Endometrial microvascular endothelial cells (primary cell): ENCODE measurements around the gene TRAPPC13. TPM values are rescaled to one million over a fixed set of nuclear protein-coding genes. Genes with fewer than 3 reads are reported as not detected.
"Not testable (repeated sequence)": the region's sequence is repeated elsewhere in the genome, so short reads cannot be mapped to it uniquely, and the experiment has no call there.

Source experiments
- in situ Hi-C: cut with HindIII; loops from 2 replicates; pipeline ENCODE4 v1.10.0; 2017; ENCODE audit warnings: low sequenced_read_pairs, low pct_unique_long_range_greater_than_20kb; ENCODE audit errors: inconsistent ontology term
- total RNA-seq: library from RNA; depleted of rRNA; stranded (reverse); fragments of >200 nt; gene quantifications from one replicate; pipeline ENCODE4 v1.2.3, GENCODE V29; 2015; ENCODE audit errors: inconsistent ontology term

The TRAPPC13 gene, protein sequence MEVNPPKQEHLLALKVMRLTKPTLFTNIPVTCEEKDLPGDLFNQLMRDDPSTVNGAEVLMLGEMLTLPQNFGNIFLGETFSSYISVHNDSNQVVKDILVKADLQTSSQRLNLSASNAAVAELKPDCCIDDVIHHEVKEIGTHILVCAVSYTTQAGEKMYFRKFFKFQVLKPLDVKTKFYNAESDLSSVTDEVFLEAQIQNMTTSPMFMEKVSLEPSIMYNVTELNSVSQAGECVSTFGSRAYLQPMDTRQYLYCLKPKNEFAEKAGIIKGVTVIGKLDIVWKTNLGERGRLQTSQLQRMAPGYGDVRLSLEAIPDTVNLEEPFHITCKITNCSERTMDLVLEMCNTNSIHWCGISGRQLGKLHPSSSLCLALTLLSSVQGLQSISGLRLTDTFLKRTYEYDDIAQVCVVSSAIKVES
- total RNA-seq: 15.2 TPM

DNA sequence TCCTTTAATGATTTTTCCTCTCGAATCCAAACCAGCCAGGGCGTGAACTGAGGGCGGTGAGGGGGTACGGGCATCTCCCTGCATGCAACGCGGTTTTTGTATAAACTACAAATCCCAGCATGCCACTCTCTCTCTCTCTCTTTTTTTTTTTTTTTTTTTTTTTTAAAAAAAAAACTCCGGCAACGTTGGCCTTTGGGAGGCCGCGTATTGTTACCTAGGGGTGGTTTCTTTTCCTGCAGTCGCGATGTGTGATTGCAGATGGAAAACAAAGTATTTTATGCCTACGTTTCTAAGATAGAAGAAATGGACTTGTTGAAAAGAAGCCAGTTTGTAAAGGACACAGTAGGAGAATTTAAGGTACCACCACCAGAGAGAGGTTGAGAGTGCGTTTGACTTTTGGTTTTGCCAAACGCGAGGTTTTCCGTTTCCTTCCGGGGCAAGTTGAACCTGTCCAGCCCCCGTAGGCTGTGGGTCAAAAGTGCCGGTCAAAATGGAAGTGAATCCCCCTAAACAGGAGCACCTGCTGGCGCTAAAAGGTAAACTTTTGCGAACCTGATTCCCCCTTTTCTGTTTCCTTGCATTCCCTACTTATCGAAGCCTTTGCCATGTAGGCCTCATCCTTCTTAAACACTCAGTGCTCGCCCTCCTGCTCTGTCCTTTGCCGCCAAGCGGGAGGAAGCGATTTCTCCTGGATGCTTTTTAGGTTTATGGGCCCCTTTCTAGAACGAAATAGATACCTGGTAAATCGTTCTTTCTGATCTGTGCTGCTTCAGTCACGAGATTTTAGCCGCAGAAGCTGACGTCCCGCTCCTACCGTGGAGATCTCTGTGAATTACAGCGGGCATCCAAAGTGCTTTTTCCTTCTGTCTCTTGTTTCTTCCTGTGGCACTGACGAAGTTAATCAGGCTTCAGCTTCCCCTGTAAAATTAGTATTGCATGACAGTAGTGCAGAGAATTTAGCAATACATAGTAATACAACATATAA, at the start of gene TRAPPC13, which contains the start of gene SHLD3:
TRAPPC13 (plus strand) TSS at position 457 of the 985 bp plus-strand sequence; CDS start at position 491, 34 bp downstream.
SHLD3 (plus strand) TSS at position 457 of the 985 bp plus-strand sequence. CDS start 4,561 bp downstream, outside the sequence.
- in situ Hi-C loops: no loop called here

DNA sequence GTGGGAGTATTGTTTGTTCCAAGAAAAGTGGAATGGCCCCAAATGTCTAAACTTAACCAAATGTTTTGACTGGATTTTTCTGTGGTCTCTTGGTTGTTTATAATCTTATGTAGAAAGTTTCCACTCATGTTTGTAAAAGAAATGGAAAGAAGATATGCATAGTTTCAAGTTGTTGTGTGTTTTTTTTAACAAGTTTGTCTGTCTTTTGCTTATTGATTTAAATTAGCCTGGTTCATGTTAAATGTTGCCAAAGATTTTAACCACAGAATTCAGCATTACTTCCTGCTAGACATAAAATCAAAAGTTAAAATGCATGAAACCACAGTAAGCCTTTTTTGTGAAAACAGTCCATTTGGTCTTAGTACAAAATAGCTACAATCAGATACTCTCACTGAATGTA, 47.7 kb upstream of the TRAPPC13 start:
- in situ Hi-C loops: no loop called here

DNA sequence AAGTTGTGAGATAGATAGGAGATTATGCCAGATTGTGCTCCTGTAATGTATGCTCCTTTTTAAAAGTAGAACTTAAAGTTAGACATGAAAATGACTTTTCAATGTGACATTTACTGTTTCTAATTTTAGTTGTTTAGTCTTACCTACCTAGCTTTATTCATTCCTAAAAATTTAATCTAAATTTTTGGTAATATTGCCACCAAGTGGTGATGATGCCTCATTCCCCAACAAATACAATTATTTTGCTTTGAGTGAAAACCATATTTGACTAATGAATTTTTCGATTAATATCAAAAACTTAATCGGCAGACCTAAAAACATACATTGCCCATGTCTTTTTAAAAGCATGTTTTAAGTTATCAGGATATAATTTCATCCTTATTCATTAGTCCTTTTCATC, 36.1 kb upstream of the TRAPPC13 start:
- in situ Hi-C loops: no loop called here

DNA sequence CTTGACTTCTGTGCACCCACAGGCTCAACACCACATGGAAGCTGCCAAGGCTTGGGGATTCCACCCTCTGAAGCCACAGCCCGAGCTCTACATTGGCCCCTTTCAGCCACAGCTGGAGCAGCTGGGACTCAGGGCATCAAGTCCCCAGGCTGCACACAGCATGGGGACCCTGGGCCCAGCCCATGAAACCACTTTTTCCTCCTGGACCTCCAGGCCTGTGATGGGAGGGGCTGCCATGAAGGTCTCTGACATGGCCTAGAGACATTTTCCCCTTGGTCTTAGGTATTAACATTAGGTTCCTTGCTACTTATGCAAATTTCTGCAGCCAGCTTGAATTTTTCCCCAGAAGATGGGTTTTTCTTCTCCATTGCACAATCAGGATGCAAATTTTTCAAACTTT, 23.1 kb upstream of the TRAPPC13 start:
- in situ Hi-C loops: not testable (repeated sequence)

DNA sequence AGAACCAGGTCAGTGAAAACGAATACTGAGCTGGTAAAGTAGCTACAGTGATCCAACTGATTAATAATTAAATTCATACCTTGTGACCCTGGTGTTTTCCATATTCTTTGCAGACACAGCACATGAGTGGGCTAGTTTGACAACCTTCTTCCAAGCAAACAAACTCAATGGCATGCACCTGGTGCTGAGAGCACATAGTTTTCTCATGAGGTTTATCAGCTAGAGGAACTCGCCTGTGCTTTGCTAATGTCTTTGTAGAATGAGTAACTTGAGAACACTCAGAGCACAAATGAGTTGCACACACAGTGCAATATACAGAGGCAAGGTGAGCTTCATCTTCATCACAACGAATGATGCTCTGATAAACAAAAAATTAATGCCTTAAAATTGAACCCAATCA, 13.3 kb upstream of the TRAPPC13 start:
- in situ Hi-C loops: no loop called here

DNA sequence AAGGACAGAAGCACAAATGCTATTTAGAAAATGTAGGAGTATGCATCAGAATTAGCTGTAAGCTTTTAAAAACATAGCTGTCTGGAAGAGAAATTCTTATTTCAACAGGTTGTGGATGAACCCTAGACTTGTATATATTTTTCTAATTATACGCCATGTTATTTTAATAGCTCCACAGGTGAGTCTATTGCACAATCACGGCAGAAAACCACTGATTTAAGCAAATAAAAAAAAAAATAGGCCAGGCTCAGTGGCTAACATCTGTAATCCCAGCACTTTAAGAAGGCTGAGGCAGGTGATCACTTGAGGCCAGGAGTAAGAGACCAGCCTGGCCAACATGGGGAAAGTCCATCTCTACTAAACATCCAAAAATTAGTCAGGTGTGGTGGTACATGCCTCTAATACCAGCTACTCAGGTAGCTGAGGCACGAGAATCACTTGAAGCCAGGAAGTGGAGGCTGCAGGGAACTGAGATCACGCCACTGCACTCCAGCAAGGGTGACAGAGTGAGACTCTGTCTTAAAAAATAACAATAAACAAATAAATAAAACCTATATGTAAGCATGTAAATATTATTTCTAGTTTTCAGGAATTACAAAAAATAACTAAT, 12.4 kb upstream of the TRAPPC13 start:
- in situ Hi-C loops: no loop called here

DNA sequence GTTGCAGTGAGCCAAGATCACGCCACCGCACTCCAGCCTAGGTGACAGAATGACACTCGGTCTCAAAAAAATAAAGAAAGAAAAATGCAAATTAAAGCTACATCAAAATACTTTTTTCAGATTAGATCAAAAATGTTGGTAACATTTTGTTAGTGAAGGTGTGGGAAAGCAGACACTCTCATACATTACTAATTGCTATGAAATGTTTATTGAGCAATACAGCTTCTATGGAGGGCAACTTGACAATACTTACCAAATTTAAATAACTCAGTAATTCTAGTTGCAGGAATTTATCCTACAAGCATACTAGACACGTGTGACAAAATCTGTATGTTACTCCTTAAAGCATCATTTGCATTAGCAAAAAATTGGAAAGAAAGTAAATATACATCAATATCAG, 4.8 kb upstream of the TRAPPC13 start:
- in situ Hi-C loops: no loop called here

DNA sequence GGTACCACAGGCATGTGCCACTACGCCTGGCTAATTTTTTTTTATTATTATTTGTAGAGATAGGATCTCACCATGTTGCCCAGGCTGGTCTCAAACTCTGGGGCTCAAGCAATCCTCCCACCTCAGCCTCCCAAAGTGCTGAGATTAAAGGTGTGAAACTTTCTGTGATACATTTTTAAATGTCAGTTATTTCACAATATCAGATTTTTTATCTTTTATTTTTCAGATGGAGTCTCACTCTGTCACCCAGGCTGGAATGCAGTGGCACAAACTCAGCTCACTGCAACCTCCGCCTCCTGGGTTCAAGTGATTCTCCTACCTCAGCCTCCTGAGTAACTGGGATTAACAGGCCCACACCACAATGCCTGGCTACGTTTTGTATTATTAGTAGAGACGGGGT, 2.9 kb upstream of the TRAPPC13 start:
- in situ Hi-C loops: not testable (repeated sequence)

DNA sequence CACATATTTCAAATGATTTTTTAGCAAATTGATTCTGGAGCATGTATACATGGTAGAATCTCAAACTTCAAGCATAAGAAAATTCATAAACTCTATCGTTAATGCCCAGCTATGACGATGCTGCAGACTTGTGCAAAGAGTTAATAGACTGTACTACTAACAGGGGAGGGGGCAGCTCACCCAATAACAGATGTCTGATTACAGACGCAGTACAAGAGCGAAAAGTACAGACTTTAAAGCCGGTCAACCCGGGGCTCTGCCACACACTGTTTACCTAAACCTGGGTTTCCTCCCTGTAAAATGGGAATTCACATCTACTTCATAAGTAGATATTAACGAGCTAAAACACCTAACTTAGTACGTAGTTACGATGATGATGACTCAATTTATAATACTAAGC, 1.3 kb upstream of the TRAPPC13 start:
- in situ Hi-C loops: no loop called here

DNA sequence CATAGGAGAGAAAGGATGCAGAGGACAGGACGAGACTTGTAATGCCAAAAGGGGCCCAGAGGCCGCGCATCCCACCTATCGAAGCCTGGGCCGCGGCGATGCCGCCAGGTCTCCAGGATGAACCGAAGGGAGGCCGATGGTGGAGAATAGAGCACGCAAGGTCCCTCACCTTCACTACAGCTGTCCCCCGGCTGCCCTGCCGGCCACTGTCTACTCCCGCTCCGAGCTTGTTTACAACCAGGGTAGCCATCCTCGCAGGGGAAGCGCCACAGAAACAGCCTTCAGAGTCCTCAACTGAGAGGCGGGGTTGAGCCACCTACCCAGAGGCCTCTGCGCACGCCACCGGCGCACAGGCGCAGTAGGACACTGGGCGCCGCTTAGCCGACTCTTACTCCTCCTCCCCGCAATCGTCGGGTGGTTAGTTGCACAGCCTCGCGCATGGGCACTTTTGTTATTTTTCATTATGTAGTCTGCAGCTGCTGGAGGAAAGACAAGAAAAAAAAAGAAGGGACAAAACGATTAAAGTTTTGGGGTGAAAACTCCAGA, 729 bp upstream of the TRAPPC13 start, which contains the start of gene TRIM23:
TRIM23 (minus strand) TSS at position 309 of the 546 bp plus-strand sequence; CDS start at position 250, 59 bp downstream.
- in situ Hi-C loops: no loop called here

DNA sequence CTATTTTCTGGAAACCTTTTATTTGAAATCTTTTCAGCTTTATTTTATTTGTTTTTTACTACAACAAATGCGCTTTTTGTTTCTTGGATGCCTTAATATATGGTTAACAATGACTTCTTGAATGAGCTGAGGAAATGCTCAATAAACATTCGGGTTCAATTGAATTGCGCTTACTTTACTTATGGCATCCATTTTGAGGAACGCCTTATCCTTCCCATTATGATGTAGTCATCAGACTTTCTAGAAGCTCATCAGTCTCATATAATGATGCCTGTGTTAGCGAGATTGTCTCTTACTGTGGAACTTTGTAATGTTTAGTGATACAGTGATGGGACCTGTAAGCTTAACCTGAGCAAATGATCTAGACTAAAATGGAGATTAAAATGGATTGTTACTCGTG, 916 bp downstream of the TRAPPC13 start:
- in situ Hi-C loops: no loop called here

DNA sequence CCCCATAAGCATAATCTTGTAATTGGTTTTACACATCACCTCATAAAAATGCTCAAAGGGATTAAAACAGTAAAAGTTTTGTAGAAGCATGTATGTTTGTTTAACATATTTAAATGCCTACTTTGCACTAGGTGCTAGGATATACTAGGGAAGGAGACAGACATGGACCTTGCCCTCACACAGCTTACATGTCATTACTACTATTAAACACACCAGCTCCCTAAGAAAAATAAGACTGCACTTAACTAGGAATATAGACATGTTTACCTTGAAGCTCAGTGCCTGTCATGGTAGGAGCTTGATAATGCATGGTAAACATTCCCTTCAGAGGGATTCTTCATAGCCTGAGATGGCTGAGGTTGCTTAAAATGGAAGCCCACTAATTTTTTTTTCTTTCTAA, 6.2 kb downstream of the TRAPPC13 start:
- in situ Hi-C loops: no loop called here

DNA sequence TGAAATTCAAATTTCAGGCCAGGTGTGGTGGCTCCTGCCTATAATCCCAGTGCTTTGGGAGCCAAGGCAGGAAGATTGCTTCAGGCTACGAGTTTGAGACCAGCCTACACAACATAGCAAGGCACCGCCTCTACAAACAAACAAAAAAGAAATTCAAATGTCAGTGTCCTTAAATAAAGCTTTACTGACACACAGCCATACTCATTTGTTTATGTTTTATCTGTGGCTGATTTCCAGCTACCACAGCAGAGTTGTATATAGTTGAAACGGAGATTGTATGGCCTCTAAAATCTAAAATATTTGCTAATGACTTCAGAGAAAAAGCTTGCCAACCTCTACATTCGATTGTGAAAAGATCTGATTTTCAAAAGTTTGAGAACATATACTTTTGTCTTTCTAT, 15.4 kb downstream of the TRAPPC13 start:
- in situ Hi-C loops: no loop called here

DNA sequence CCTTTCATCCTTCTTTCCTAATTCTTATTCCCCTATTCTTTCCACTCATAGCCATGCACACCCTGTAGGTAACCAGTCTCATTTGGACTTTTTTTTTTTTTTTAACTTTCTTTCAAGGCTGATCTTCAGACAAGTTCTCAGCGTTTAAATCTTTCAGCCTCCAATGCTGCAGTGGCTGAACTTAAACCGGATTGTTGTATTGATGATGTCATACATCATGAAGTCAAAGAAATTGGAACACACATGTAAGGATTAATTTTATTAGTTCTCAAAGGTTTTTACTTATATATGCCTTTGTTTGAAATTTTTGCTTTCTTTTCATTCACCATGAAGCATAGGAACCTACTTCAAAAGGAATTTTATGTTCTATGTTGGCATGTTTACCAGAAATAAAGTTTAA, 22.1 kb downstream of the TRAPPC13 start:
- in situ Hi-C loops: no loop called here

DNA sequence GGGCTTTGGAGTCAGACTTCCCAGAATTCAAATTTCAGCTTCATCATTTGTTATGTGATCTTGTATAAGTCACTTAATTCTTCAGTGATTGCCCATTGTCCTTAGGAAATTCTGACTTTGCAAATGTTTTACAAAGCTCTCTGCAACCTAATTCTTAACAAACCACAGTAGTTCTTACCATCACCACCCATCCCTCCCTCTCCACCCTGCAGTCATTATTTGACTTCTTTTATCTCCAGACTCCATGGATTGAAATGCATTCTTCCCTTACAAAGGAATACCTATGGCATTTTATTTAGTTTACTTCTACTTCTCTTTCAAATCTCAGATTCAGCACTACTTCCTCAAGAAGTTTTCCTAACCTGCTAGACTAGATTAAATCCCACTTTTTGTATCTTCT, 23.1 kb downstream of the TRAPPC13 start:
- in situ Hi-C loops: no loop called here

DNA sequence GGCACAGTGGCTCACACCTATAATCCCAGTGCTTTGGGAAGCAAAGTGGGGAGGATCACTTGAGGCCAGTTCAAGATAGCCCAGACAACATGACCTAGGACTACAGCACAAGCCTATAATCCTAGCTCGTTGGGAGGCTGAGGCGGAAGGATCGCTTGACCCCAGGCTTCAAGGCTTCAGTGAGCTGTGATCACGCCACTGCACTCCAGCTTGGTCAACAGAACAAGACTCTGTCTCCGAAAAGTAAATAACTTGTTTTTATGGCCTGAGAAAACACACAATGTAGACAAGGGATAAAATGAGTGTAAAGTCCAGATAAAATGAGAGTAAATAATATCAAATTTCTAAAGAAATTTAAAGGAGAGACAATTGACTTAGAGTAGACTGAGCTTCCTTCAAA, 26.3 kb downstream of the TRAPPC13 start:
- in situ Hi-C loops: no loop called here

DNA sequence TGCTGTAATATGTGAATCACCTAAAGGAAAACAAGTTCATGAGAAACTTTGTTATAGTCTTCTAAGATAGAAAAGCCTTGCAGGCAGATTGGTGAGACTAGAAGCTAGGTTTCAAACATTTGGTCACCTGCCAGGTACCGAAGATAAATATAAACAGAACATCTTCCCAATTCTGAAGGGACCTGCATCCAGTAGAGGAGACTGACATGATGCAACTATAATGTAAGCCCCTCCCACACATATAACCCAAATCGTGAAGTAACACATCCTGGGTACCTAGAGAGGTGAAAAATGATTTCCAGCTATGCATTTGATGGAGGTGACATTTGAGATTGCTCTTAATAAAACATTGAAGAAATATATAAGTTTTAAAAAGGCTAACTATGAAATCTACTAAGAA, 29.9 kb downstream of the TRAPPC13 start:
- in situ Hi-C loops: no loop called here

DNA sequence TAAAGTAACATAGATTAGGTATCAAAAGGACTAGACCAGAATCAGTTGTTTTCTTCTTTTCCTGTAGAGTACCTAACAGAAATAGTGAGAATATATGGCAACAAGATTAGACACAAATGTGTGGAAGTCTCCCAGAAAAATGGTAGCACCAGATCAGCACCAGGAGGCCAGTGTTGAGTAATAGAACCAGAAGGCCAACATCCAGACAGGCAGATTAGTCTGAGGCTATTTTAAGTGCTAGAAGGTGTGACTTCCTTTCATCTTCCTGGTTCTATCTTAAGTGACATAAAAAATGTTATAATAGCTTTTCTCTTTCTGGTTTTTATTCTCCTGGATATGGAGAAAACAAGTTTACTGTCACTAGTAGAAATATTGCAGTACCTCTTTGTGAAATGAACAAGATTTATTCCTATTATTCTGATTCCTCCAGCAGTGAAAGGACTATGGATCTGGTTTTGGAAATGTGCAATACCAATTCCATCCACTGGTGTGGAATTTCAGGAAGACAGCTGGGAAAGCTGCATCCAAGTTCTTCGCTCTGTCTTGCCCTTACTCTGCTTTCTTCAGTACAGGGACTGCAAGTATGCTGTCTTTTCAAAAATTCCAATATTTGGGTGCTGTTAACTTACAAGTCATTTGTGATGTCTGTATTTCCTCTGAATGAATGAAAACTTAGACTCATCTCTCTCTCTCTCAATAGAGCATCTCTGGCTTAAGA, 39.1 kb downstream of the TRAPPC13 start:
- in situ Hi-C loops: no loop called here
